RWPE1 (cell line): ENCODE data around the gene CAPN3.

Experiments used
- CTCF ChIA-PET: fragments of 350-600 bp; sonication (Branson Sonifier 250); formaldehyde crosslinking; extraction: SDS; loops from one replicate; lab custom pipeline; 2021; lab: Yijun Ruan, JAX
- POLR2A ChIA-PET: fragments of 400-600 bp; formaldehyde crosslinking; extraction: SDS; loops from one replicate; lab custom pipeline; 2020; ENCODE audit warnings: antibody characterized with exemption; ENCODE audit not compliant: low non-redundant PET; lab: Yijun Ruan, JAX
- DNase-seq: peaks from one replicate; pipeline ENCODE4 v3.0.0; 2012; ENCODE audit warnings: low spot score
- H3K27ac ChIP-seq: fragments of 450-650 bp; 2 replicates; pipeline ENCODE4 v1.5.1; 2017
- CTCF ChIP-seq: fragments of 450-650 bp; conservative IDR thresholded peaks from 2 replicates; pipeline ENCODE4 v1.5.1; 2017; ENCODE audit warnings: low read depth, mild to moderate bottlenecking

The CAPN3 gene

GRCh38 chr15:42404461-42405235, 45.3 kb downstream of the CAPN3 start:
- ChIA-PET POLR2A (no interaction called here), CTCF (no interaction called here)
- H3K27ac ChIP-seq: no peak overlapping the region
- no peak for TF ChIP-seq CTCF
- no peak for DNase-seq

- TF ChIP-seq CTCF: no peak
- no peak for DNase-seq
- POLR2A ChIA-PET: no interaction called here
- H3K27ac ChIP-seq: no peak overlapping the region
- CTCF ChIA-PET: interaction anchor here (0.9 kb wide), 1 partner anchor 18 kb away, joined by 3 read pairs; no protein-coding TSS in a partner anchor
Measured at GRCh38 chr15:42405863-42406482, 46.7 kb downstream of the CAPN3 start.

GRCh38 chr15:42408178-42408577, 48.9 kb downstream of the CAPN3 start:
- no peak overlapping the region for H3K27ac ChIP-seq
- ChIA-PET CTCF (interaction anchor here (0.6 kb wide), 1 partner anchor 167 kb away, joined by 3 read pairs; no protein-coding TSS in a partner anchor), POLR2A (no interaction called here)
- no peak for TF ChIP-seq CTCF
- DNase-seq: no peak

GRCh38 chr15:42409011-42409410, 49.7 kb downstream of the CAPN3 start:
- TF ChIP-seq CTCF: no peak
- DNase-seq: no peak
- H3K27ac ChIP-seq: no peak overlapping the region
- ChIA-PET POLR2A (no interaction called here), CTCF (interaction anchor here (0.6 kb wide), 1 partner anchor 81 kb away, joined by 3 read pairs; no protein-coding TSS in a partner anchor)

- no peak for DNase-seq
- H3K27ac ChIP-seq: no peak overlapping the region
- no peak for TF ChIP-seq CTCF
- ChIA-PET CTCF (interaction anchor here (0.6 to 0.9 kb wide), 2 partner anchors 11 to 250 kb away, joined by 3 read pairs; no protein-coding TSS in a partner anchor), POLR2A (no interaction called here)
Measured at GRCh38 chr15:42411884-42412283, 52.6 kb downstream of the CAPN3 start.

GRCh38 chr15:42413920-42414319, 54.6 kb downstream of the CAPN3 start:
- ChIA-PET CTCF (interaction anchor here (0.7 kb wide), 1 partner anchor 177 kb away, joined by 3 read pairs; no protein-coding TSS in a partner anchor), POLR2A (no interaction called here)
- H3K27ac ChIP-seq: no peak overlapping the region
- DNase-seq: no peak
- TF ChIP-seq CTCF: no peak
